Gastroesophageal sphincter (tissue), 4 donors: ENCODE measurements around the gene XYLB. TPM values are rescaled to one million over a fixed set of nuclear protein-coding genes. Genes with fewer than 3 reads are reported as not detected.
"Not testable (repeated sequence)": the region's sequence is repeated elsewhere in the genome, so short reads cannot be mapped to it uniquely, and the experiment has no call there.

ENCODE experiments used
- ATAC-seq: fragments of 150-250 bp; one replicate; pipeline ENCODE4 v1.9.1; 2016; ENCODE audit warnings: mild to moderate bottlenecking, moderate library complexity
- H3K27ac ChIP-seq, 4 donors: fragments of 200-600 bp; sonication (generic) in 3 of 4; 1 replicate in 3 of 4; 2 replicates in 1 of 4; pipeline ENCODE4 v1.5.1; 2016 to 2019
- H3K27me3 ChIP-seq: fragments of 200-600 bp; sonication (generic); one replicate; pipeline ENCODE4 v1.5.1; 2019
- H3K36me3 ChIP-seq, 2 donors: fragments of 200-600 bp; sonication (generic); one replicate each; pipeline ENCODE4 v1.5.1; 2019; ENCODE audit warnings: control low read depth in 1 of 2
- H3K4me1 ChIP-seq, 3 donors: fragments of 200-600 bp; sonication (generic); 1 replicate in 2 of 3; 2 replicates in 1 of 3; pipeline ENCODE4 v1.5.1; 2016 to 2019; ENCODE audit warnings: control low read depth in 2 of 3
- H3K4me3 ChIP-seq, 2 donors: fragments of 200-600 bp; sonication (generic); one replicate each; pipeline ENCODE4 v1.5.1; 2019; ENCODE audit warnings: mild to moderate bottlenecking in 1 of 2, moderate library complexity in 1 of 2
- H3K9me3 ChIP-seq, 3 donors: fragments of 200-600 bp; sonication (generic); one replicate each; pipeline ENCODE4 v1.5.1; 2017 to 2019; ENCODE audit warnings: control low read depth in 2 of 3
- CTCF ChIP-seq, 4 experiments: fragments of 200-600 bp in 2 of 4; fragments of 450-650 bp in 2 of 4; sonication (generic) in 1 of 4; IDR thresholded peaks; one replicate each; pipeline ENCODE4 v1.5.1; 2017 to 2019; ENCODE audit warnings: antibody characterized with exemption in 4 of 4, mild to moderate bottlenecking in 2 of 4, moderate library complexity in 2 of 4
- EP300 ChIP-seq: sonication (generic); formaldehyde crosslinking; IDR thresholded peaks from one replicate; pipeline ENCODE4 v1.6.1; 2017; ENCODE audit warnings: antibody characterized with exemption, mild to moderate bottlenecking
- POLR2A ChIP-seq, 2 donors: fragments of 450-650 bp; IDR thresholded peaks; one replicate each; pipeline ENCODE4 v1.6.1; 2017; ENCODE audit warnings: antibody characterized with exemption in 2 of 2, mild to moderate bottlenecking in 2 of 2, moderate library complexity in 1 of 2
- POLR2AphosphoS5 ChIP-seq: sonication (generic); formaldehyde crosslinking; IDR thresholded peaks from one replicate; pipeline ENCODE4 v1.6.1; 2017; ENCODE audit warnings: antibody characterized with exemption
- WGBS, 2 donors: methylation state at CpG; one replicate each; pipeline ENCODE4 v1.1.5; 2018; ENCODE audit warnings: low coverage in 1 of 2; 5-methylcytosine and 5-hydroxymethylcytosine counted together
- total RNA-seq, 4 donors: library from RNA; depleted of rRNA; stranded (reverse); fragments of >200 nt; gene quantifications; one replicate each; pipeline ENCODE4 v1.1.0, GENCODE V29; 2016

XYLB gene
- 1 to 10 TPM in 3 of 4 donors, under 1 TPM in 1; 0.87 to 2.2 (median 1.8) TPM for total RNA-seq

GRCh38 chr3:38346587-38347410 lies at the start of gene XYLB:
Gene XYLB, plus strand, starts transcription at chr3:38346785. Its CDS starts 84 bp downstream, at chr3:38346869.
- H3K27ac ChIP-seq, result peak within 1 kb of the TSS in 3 of 4 donors; percentile 52 to 76 (median 63)
- peaks cover 0 to 21% (median 9%) of the 10 kb centered on the region in 3 donors for H3K4me1 ChIP-seq
- no peaks in the 10 kb centered on the region for H3K27me3 ChIP-seq
- peak; percentile 98 for ATAC-seq
- peak; percentile 68 to 95 (median 86) for TF ChIP-seq CTCF (IDR thresholded peaks at IDR 0.05)
- TF ChIP-seq POLR2AphosphoS5, result peak; percentile 21
- peak; percentile 18 to 20 for TF ChIP-seq POLR2A (IDR thresholded peaks at IDR 0.05)
- TF ChIP-seq EP300, result no peak
- H3K36me3 ChIP-seq, result no peaks in the 10 kb centered on the region
- peak within 1 kb of the TSS; percentile 49 to 89 for H3K4me3 ChIP-seq
- H3K9me3 ChIP-seq, result no peaks in the 10 kb centered on the region
- WGBS, 2 donors, result no CpG with 5 or more reads among the region's 85 CpGs

- not testable (repeated sequence) for H3K4me3 ChIP-seq, H3K27ac ChIP-seq, H3K36me3 ChIP-seq, H3K9me3 ChIP-seq, H3K27me3 ChIP-seq, H3K4me1 ChIP-seq, ATAC-seq
- WGBS, 2 donors, result 73 to 90% methylated on average over 3 to 4 of the region's 4 CpGs
Observed at GRCh38 chr3:38297053-38297452, 49.5 kb upstream of the XYLB start.

GRCh38 chr3:38297537-38297936 lies 49.0 kb upstream of the XYLB start:
- TF ChIP-seq EP300, result no peak
- Histone ChIP-seq H3K27me3 (no peaks in the 10 kb centered on the region), H3K36me3 (no peaks in the 10 kb centered on the region)

GRCh38 chr3:38297947-38298711 lies 48.5 kb upstream of the XYLB start:
- WGBS, 2 donors, result 68 to 92% methylated on average over 1 to 4 of the region's 5 CpGs
- Histone ChIP-seq H3K36me3 (no peaks in the 10 kb centered on the region), H3K4me3 (no peak overlapping the region), H3K27ac (no peak overlapping the region), H3K9me3 (no peaks in the 10 kb centered on the region), H3K27me3 (no peaks in the 10 kb centered on the region), H3K4me1 (no peaks in the 10 kb centered on the region)
- no peak for ATAC-seq
- peak in 3 of 4 experiments; percentile 16 to 21 (median 16) for TF ChIP-seq CTCF (IDR thresholded peaks at IDR 0.05)
- no peak for TF ChIP-seq POLR2A (IDR thresholded peaks at IDR 0.05)
- no peak for TF ChIP-seq POLR2AphosphoS5
- TF ChIP-seq EP300, result no peak

More at GRCh38 chr3:38297537-38297936, 49.0 kb upstream of the XYLB start:
- Histone ChIP-seq H3K27ac (no peak overlapping the region), H3K4me1 (no peaks in the 10 kb centered on the region), H3K9me3 (no peaks in the 10 kb centered on the region), H3K4me3 (no peak overlapping the region)
- no peak for ATAC-seq

GRCh38 chr3:38306941-38307340 lies 39.6 kb upstream of the XYLB start:
- 100% methylated on average over 2 of the region's 5 CpGs; no CpG with 5 or more reads in 1 of the 2 donors for WGBS, 2 donors
- Histone ChIP-seq H3K4me3 (no peak overlapping the region), H3K27ac (no peak overlapping the region), H3K9me3 (peaks cover 0 to 8% (median 0%) of the 10 kb centered on the region in 3 donors), H3K27me3 (no peaks in the 10 kb centered on the region), H3K36me3 (no peaks in the 10 kb centered on the region), H3K4me1 (no peaks in the 10 kb centered on the region)
- no peak for ATAC-seq
- no peak for TF ChIP-seq EP300
- TF ChIP-seq POLR2A (IDR thresholded peaks at IDR 0.05), result no peak
- no peak for TF ChIP-seq POLR2AphosphoS5
- TF ChIP-seq CTCF (IDR thresholded peaks at IDR 0.05), result no peak
